Coronary artery (tissue), 2 donors: ENCODE results near the gene HMGXB3.
A peak's percentile ranks its signal among the peaks of the same experiment; 100 is the strongest.

Experiments
- DNase-seq: peaks from one replicate; pipeline ENCODE4 v3.0.0-alpha.2; 2017; ENCODE audit warnings: low spot score
- H3K27ac ChIP-seq, 2 donors: fragments of 200-600 bp; sonication (generic); one replicate each; pipeline ENCODE4 v1.5.1; 2016 to 2019
- H3K4me3 ChIP-seq: fragments of 200-600 bp; sonication (generic); 2 replicates; pipeline ENCODE4 v1.5.1; 2016; ENCODE audit warnings: mild to moderate bottlenecking, moderate library complexity
- TF ChIP-seq, protein P1 (sequence below): fragments of 200-600 bp; sonication (generic); IDR thresholded peaks from one replicate; pipeline ENCODE4 v1.5.1; 2019; ENCODE audit warnings: antibody characterized with exemption

Gene HMGXB3

DNA sequence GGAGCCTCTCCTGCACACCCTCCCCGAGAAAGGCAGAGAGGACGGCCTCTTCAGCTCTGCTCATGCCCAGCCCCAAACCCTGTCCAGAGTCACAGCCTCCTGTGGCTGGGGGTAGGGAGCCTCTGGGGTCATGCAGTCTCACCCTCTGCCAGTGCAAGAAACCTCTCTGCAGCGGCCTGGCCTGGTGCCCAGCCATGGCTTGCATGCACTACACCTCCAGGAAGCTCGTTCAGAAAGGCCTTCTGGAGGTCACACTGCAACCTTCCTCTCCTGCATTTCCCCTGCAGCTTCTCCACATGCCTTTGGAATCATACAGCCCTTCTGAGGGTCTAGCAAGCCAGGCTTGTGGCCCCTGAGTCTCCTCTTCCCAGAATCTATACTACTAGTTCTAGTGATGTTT, 67.9 kb downstream of the HMGXB3 start:
- Histone ChIP-seq H3K4me3 (no peak overlapping the region), H3K27ac (no peak overlapping the region)
- TF ChIP-seq, protein P1, sequence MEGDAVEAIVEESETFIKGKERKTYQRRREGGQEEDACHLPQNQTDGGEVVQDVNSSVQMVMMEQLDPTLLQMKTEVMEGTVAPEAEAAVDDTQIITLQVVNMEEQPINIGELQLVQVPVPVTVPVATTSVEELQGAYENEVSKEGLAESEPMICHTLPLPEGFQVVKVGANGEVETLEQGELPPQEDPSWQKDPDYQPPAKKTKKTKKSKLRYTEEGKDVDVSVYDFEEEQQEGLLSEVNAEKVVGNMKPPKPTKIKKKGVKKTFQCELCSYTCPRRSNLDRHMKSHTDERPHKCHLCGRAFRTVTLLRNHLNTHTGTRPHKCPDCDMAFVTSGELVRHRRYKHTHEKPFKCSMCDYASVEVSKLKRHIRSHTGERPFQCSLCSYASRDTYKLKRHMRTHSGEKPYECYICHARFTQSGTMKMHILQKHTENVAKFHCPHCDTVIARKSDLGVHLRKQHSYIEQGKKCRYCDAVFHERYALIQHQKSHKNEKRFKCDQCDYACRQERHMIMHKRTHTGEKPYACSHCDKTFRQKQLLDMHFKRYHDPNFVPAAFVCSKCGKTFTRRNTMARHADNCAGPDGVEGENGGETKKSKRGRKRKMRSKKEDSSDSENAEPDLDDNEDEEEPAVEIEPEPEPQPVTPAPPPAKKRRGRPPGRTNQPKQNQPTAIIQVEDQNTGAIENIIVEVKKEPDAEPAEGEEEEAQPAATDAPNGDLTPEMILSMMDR = no peak
- DNase-seq = no peak

- H3K4me3 ChIP-seq = no peak overlapping the region
- TF ChIP-seq, protein P1 = no peak
- DNase-seq = no peak
- no peak overlapping the region for H3K27ac ChIP-seq
These were observed 68.6 kb downstream of the HMGXB3 start for GRCh38 chr5:150068961-150069645.

- Histone ChIP-seq H3K27ac (no peak overlapping the region), H3K4me3 (no peak overlapping the region)
- TF ChIP-seq, protein P1 = no peak
- no peak for DNase-seq
These were observed 69.4 kb downstream of the HMGXB3 start for GRCh38 chr5:150069672-150070627.

- TF ChIP-seq, protein P1 = no peak
- Histone ChIP-seq H3K4me3 (no peak overlapping the region), H3K27ac (no peak overlapping the region)
- no peak for DNase-seq
These were observed 70.3 kb downstream of the HMGXB3 start for GRCh38 chr5:150070821-150071220.

GRCh38 chr5:150073086-150073625, 72.6 kb downstream of the HMGXB3 start:
- Histone ChIP-seq H3K27ac (no peak overlapping the region), H3K4me3 (no peak overlapping the region)
- DNase-seq = peak; percentile 58
- TF ChIP-seq, protein P1 = no peak

- DNase-seq = no peak
- TF ChIP-seq, protein P1 = no peak
- Histone ChIP-seq H3K27ac (no peak overlapping the region), H3K4me3 (no peak overlapping the region)
These were observed 73.1 kb downstream of the HMGXB3 start for GRCh38 chr5:150073677-150074076.
